HG02943 (cell line): ENCODE results near the gene EMC7.
"Not testable (repeated sequence)": the region's sequence is repeated elsewhere in the genome, so short reads cannot be mapped to it uniquely, and the experiment has no call there.

Experiments used
- ATAC-seq: cut with Tn5 transposase; IDR thresholded peaks from one replicate; pipeline ENCODE4 v1.9.1; 2021; ENCODE audit warnings: mild to moderate bottlenecking, low read depth, moderate library complexity; ENCODE audit not compliant: unreplicated experiment

The EMC7 gene

GRCh38 chr15:34099914-34100313, 1.7 kb downstream of the EMC7 start:
- ATAC-seq: no peak

- ATAC-seq: no peak
Measured at GRCh38 chr15:34085746-34086145, 15.9 kb downstream of the EMC7 start.

GRCh38 chr15:34084086-34084485, 17.6 kb downstream of the EMC7 start:
- ATAC-seq: no peak

GRCh38 chr15:34079904-34080303, 21.8 kb downstream of the EMC7 start:
- ATAC-seq: no peak

- no peak for ATAC-seq
Measured at GRCh38 chr15:34078900-34079299, 22.8 kb downstream of the EMC7 start.

- ATAC-seq: no peak
Measured at GRCh38 chr15:34076785-34077184, 24.9 kb downstream of the EMC7 start.

GRCh38 chr15:34070003-34070402, 31.7 kb downstream of the EMC7 start:
- no peak for ATAC-seq

- no peak for ATAC-seq
Measured at GRCh38 chr15:34065941-34066340, 35.7 kb downstream of the EMC7 start.

GRCh38 chr15:34065261-34065660, 36.4 kb downstream of the EMC7 start:
- no peak for ATAC-seq

GRCh38 chr15:34064438-34064837, 37.2 kb downstream of the EMC7 start:
- ATAC-seq: no peak

GRCh38 chr15:34059946-34060345, 41.7 kb downstream of the EMC7 start:
- ATAC-seq: no peak

- no peak for ATAC-seq
Measured at GRCh38 chr15:34059476-34059875, 42.2 kb downstream of the EMC7 start.

GRCh38 chr15:34056911-34057310, 44.8 kb downstream of the EMC7 start:
- no peak for ATAC-seq

- ATAC-seq: no peak
Measured at GRCh38 chr15:34055868-34056595, 45.6 kb downstream of the EMC7 start.

GRCh38 chr15:34054081-34054707, 47.5 kb downstream of the EMC7 start:
- ATAC-seq: no peak

- ATAC-seq: not testable (repeated sequence)
Measured at GRCh38 chr15:34050385-34050784, 51.3 kb downstream of the EMC7 start.

- ATAC-seq: no peak
Measured at GRCh38 chr15:34049112-34049511, 52.5 kb downstream of the EMC7 start.

- ATAC-seq: no peak
Measured at GRCh38 chr15:34047893-34048775, 53.5 kb downstream of the EMC7 start.

- no peak for ATAC-seq
Measured at GRCh38 chr15:34046471-34047145, 55.1 kb downstream of the EMC7 start.

- ATAC-seq: no peak
Measured at GRCh38 chr15:34043813-34044212, 57.8 kb downstream of the EMC7 start.

GRCh38 chr15:34043391-34043790, 58.3 kb downstream of the EMC7 start:
- no peak for ATAC-seq
